Measurements from ENCODE around the gene FGD6. TPM values are rescaled to one million over a fixed set of nuclear protein-coding genes. Genes with fewer than 3 reads are reported as not detected.

Gene FGD6
- 2.4 TPM for polyA plus RNA-seq (2012; ENCODE audit: insufficient read depth, insufficient read length, low read depth)

DNA sequence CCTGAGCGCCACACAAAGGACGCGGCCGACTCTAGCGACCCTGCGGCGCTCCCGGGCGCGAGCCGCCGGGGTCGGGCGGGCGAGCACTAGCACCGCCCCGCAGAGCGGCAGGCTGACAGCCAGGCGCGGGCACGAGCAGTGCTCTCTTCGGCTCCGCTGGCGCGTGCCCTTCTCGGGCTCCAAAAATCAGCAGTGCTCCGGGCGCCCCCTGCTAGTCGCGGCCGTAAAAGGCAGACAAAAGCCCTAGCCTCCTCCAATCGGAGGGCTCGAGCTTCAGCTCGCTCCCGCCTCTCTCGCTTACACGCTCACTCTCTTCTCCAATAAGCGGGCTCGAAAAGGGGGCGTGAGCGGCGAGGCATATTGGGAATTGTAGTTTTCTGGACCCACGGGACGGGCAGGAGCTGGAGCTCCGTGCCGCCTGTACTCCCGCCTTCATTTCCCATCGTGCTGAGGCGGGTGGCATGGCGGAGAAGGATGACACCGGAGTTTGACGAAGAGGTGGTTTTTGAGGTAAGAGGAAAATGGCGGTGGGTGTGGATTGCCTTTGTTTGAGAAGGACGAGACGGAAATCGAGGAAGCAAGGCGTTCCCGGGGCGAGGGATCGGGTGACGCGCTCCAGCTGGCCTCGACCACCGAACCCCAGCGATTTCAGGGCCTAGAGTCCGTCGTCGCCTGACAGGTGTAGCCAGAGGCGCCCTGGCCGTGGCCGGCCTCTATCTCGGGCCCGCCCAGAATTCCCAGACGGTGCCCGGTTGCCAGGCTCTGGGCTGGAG, at the start of gene FGD6, which contains the start of gene VEZT:
FGD6 (minus strand) TSS at position 91 of the 773 bp plus-strand sequence. CDS start 227 bp downstream, outside the sequence.
VEZT (plus strand) TSS at position 431 of the 773 bp plus-strand sequence; CDS start at position 475, 44 bp downstream.
- no peaks in the 10 kb centered on the region for H3K9me3 ChIP-seq
- H3K27me3 ChIP-seq, result no peaks in the 10 kb centered on the region
- no peaks in the 10 kb centered on the region for H3K36me3 ChIP-seq
- TF ChIP-seq, protein P1, sequence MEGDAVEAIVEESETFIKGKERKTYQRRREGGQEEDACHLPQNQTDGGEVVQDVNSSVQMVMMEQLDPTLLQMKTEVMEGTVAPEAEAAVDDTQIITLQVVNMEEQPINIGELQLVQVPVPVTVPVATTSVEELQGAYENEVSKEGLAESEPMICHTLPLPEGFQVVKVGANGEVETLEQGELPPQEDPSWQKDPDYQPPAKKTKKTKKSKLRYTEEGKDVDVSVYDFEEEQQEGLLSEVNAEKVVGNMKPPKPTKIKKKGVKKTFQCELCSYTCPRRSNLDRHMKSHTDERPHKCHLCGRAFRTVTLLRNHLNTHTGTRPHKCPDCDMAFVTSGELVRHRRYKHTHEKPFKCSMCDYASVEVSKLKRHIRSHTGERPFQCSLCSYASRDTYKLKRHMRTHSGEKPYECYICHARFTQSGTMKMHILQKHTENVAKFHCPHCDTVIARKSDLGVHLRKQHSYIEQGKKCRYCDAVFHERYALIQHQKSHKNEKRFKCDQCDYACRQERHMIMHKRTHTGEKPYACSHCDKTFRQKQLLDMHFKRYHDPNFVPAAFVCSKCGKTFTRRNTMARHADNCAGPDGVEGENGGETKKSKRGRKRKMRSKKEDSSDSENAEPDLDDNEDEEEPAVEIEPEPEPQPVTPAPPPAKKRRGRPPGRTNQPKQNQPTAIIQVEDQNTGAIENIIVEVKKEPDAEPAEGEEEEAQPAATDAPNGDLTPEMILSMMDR (IDR thresholded peaks at IDR 0.05; ENCODE audit: low read depth, low read length), result peak; percentile 56
- peak within 1 kb of the TSS; percentile 93 for H3K4me3 ChIP-seq (ENCODE audit: low read depth, low read length)
- peaks cover 4% of the 10 kb centered on the region; the same call in 1 of the 2 replicates for H3K4me1 ChIP-seq
- peak; percentile 99 for DNase-seq

DNA sequence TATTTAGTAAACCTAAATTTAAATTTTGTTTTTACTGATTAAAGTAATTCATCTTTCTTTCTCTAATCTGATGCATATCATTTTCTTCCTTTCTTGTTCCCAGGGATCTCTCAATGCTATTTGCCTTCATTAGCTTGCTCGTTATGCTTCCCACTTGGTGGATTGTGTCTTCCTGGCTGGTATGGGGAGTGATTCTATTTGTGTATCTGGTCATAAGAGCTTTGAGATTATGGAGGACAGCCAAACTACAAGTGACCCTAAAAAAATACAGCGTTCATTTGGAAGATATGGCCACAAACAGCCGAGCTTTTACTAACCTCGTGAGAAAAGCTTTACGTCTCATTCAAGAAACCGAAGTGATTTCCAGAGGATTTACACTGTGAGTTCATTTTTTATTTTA, 49.0 kb upstream of the FGD6 start:
- Histone ChIP-seq H3K9me3 (no peaks in the 10 kb centered on the region), H3K36me3 (peaks cover 67% of the 10 kb centered on the region), H3K4me3 (ENCODE audit: low read depth, low read length) (no peak overlapping the region), H3K27me3 (no peaks in the 10 kb centered on the region), H3K4me1 (peaks cover 4% of the 10 kb centered on the region; the same call in 1 of the 2 replicates)
- DNase-seq, result no peak
- TF ChIP-seq, protein P1 (IDR thresholded peaks at IDR 0.05; ENCODE audit: low read depth, low read length), result no peak

DNA sequence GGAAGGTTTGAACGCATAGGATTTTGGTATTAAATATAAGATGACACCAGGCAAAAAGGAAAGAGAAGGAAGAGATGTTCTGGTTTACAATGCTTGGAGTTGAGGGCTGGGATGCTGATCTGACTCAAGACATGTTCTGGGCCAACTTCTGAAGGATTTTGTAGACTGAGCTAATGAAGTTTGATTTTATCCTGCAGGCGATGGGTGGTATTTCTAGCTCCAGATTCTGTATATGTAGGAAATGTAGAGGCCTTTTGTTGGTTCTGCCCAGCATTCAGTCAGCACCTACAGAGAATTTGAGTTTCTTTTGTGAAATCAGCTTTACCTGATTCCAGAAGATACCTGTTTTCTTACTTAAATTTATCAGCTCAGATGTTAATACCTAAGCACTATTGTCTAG, 48.5 kb upstream of the FGD6 start:
- TF ChIP-seq, protein P1 (IDR thresholded peaks at IDR 0.05; ENCODE audit: low read depth, low read length), result no peak
- no peaks in the 10 kb centered on the region for H3K27me3 ChIP-seq
- no peak overlapping the region for H3K4me3 ChIP-seq (ENCODE audit: low read depth, low read length)
- DNase-seq, result no peak
- H3K4me1 ChIP-seq, result peaks cover 4% of the 10 kb centered on the region; the same call in 1 of the 2 replicates
- peaks cover 65% of the 10 kb centered on the region for H3K36me3 ChIP-seq
- H3K9me3 ChIP-seq, result no peaks in the 10 kb centered on the region

DNA sequence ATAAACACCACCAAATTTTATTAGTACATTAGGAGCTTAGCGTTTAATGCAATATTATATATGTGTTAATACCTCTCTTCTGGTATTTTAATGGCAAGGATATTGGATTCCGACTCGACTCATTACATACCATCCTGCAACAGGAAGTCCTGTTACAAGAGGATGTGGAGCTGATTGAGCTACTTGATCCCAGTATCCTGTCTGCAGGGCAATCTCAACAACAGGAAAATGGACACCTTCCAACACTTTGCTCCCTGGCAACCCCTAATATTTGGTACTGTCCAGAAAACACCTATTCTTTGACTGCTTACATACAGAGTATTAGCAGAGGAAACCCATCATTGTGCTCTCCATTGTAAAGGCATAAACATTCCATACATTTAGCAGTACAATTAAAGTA, 45.5 kb upstream of the FGD6 start:
- Histone ChIP-seq H3K36me3 (peaks cover 53% of the 10 kb centered on the region), H3K4me1 (peaks cover 4% of the 10 kb centered on the region; the same call in 1 of the 2 replicates), H3K9me3 (no peaks in the 10 kb centered on the region), H3K27me3 (no peaks in the 10 kb centered on the region), H3K4me3 (ENCODE audit: low read depth, low read length) (no peak overlapping the region)
- no peak for DNase-seq
- TF ChIP-seq, protein P1 (IDR thresholded peaks at IDR 0.05; ENCODE audit: low read depth, low read length), result no peak

DNA sequence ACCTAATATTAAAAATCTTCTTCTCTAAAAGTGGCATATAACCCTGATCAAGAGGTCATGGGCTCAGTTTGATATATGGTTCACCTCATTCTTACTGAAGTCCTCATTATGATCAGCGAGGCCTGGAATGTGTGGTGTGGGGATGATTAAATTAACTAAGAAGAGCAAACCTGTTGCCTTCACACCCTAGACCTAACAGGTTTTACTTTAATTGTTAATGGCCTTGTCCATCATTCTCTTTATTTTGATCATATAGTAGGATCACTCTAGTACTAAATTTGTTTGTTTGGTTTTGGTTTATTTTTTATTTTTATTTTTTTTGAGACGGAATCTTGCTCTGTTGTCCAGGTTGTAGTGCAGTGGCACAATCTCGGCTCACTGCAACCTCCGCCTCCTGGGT, 43.8 kb upstream of the FGD6 start:
- H3K9me3 ChIP-seq, result no peaks in the 10 kb centered on the region
- no peak overlapping the region for H3K4me3 ChIP-seq (ENCODE audit: low read depth, low read length)
- peaks cover 53% of the 10 kb centered on the region for H3K36me3 ChIP-seq
- H3K27me3 ChIP-seq, result no peaks in the 10 kb centered on the region
- H3K4me1 ChIP-seq, result peaks cover 2% of the 10 kb centered on the region; the same call in 1 of the 2 replicates
- TF ChIP-seq, protein P1 (IDR thresholded peaks at IDR 0.05; ENCODE audit: low read depth, low read length), result no peak
- no peak for DNase-seq

DNA sequence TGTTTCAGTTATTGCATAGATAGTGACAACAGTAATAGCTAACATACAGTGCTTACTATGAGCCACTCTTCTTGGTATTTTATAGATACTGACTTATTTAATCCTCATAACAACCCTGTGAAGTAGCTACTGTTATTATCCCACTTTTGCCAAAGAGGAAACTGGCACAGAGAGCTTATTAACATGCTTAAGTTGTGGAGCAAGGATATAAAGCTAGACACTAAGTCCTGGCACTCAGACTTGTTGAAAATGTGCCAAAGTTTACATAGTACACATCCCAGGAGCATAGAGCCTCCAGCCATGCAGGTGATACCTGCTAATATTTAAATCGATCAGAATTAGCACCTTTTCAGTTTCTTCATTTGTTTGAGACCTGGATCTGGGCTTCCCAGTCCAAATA, 42.1 kb upstream of the FGD6 start:
- Histone ChIP-seq H3K9me3 (no peaks in the 10 kb centered on the region), H3K27me3 (no peaks in the 10 kb centered on the region), H3K36me3 (peaks cover 61% of the 10 kb centered on the region), H3K4me1 (no peaks in the 10 kb centered on the region), H3K4me3 (ENCODE audit: low read depth, low read length) (no peak overlapping the region)
- TF ChIP-seq, protein P1 (IDR thresholded peaks at IDR 0.05; ENCODE audit: low read depth, low read length), result no peak
- DNase-seq, result no peak

Measured in BE2C (cell line).